Ecto neural progenitor cell (in vitro differentiated cells): ENCODE data around the gene RAP2C.

Experiments used
- DNase-seq: peaks from one replicate; pipeline ENCODE4 v3.0.0-alpha.2; 2018; ENCODE audit warnings: low spot score

The RAP2C gene

DNA sequence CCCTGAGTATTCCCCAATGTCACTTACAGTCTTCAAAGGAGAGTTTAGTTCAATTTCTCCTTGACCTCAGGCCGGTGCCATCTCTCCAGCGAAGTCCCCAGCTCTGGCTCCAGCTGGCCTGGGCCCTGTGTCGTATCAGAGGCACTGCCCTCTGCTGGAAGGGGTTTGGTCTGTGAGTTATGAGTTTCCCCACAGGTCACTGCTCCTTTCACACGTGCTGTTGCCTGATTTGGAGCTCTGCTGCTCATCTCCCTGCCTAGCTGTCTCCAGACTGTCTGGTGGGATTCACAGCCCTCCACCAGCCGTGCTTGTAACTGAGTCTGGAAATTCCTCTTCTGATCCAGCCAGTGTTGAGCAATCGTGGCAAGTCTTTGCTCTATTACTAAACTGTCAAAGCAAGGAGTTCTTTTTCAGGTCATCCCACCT lies at the start of gene RAP2C:
Gene RAP2C, minus strand, starts transcription at position 105 of the 426 bp plus-strand sequence. CDS start 2,179 bp downstream, outside the sequence.
- DNase-seq: peak; percentile 70

DNA sequence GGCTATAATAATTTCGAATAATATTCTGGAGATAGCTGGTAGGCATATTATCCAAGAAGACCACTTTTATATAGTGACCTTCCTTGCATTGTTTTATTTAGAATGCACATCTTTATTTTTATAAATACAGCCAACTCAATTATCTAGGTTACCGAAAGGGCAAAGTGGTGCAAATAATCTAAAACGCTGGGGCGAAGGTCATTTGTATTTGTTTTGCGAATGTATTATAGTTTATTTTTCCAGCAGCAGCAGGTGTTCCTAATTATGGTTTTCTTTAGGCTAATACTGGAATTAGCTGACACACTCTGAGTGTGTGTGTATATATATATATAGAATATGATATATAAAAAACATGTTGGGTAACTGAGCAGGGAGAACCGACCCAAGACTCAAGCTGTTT lies 48.1 kb upstream of the RAP2C start:
- DNase-seq: no peak

DNA sequence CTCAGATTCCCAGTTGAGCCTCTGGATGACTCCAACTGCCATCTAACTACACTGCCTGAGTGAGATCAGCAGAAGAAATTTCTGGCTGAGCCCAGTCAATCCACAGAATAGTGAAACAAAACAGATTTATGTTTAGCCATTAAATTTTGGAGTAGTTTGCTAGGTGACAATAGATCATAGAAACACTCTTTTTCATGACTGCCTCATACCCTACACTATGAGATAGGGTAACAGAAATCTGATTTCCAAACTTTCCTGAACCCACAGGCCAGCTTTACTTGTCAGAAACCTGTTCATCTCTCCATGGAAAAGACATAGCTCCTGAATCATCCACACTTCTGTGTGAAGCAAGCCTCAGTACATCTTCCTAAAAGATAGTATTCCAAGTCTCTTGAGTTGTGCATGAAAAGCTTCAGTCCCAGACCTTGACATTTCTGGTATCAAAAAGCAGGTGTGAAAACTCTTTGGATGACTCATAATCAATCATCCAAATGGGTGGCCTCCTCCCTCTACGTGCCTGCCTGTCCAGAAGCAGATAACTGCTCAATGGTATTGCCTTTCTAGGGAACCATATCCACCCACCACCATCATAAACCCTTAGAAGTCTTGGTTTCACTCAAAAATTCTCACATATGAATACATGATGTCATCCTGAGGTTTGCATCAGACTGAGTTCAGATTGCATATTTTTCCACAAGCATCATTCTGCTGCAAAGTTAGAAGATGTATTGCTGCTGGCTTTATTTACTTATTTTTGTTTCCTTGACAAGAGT lies 47.5 kb upstream of the RAP2C start:
- DNase-seq: no peak

DNA sequence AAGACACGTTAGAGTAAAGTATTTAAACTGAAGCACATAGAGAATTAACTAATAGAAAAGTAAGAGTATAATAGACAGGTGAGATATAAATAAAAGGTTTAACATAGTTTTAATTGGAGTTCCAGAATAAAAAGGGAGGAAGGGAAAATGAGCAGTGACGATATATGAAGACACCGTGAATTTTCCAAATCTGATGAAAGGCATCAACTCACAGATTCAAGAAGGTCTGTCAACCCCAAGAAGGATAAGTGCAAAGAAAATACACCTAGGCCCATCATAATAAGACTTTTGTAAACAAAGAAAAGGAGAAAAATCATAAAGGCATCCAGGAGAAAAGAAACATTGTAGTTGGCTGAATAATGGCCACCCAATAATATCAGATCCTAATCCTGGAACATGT lies 43.9 kb upstream of the RAP2C start:
- DNase-seq: no peak

DNA sequence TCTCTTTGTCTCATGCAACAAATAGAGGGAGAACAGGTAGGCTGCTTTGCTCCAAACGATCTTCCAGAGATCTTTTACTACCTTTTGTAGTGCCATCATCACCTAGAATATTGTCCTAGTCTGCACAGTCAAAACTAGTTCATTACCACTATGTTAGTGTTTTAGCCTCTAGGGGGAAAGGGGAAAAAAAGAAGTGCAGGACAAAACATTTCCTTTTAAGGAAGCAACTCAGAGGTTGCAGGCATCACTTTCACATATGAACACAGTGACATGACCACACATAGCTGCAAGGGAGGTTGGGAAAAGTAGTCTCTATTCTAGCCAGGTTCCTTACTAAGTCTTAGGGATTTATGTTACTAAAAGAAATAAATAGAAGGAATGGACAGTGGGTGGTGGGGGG lies 39.3 kb upstream of the RAP2C start:
- DNase-seq: no peak

DNA sequence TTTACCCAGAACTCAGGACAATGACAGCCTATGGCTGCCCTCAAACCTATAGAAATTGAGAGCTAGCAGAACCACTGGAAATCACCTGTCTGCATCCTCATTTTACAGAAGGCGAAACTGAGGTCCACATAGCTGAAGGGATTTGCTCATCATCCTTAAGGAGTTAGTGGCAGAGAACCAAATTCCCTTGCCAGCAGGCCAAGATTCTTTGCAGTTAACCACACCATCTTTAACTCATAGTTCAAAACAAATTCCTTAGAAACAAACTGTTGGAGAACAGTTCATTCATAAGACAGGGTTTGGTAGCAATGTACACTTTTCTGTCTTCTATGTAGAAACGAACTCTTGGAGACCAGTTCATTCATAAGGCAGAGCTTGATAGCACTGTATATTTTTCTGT lies 37.9 kb upstream of the RAP2C start:
- DNase-seq: no peak

DNA sequence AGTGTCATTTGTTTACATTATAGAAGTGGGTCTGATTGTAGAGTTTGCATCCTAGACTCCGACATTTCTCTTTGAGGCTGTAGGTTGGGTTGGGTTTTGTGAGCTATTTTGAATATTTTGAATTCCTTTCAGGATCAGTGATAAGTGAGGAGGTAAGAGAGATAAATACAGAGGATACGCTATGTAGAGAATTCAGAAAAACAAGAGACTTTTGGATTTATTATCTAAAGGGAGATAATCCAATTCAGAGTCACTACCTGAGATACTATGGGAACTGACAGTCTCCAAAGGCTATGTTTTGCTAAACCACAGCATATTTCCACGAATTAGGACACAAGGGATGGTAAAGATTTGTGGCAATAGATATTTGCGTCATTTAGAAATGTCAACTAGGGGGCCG lies 16.9 kb upstream of the RAP2C start:
- DNase-seq: no peak

DNA sequence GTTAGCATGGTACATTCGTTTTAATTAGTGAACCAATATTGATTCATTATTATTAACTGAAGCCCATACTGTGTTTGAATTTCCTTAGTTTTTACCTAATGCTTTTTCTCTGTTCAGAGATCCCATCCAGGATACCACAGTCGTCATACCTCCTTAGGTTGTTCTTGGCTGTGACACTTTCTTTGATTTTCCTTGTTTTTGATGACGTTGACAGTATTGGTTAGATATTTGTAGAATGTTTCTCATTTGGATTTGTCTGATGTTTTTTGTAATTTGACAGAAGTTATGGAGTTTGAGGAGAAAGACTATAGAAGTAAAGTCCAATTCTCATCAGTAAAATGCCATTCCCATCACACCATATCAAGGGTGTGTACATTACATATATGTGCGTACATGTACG lies 16.2 kb upstream of the RAP2C start:
- DNase-seq: no peak

DNA sequence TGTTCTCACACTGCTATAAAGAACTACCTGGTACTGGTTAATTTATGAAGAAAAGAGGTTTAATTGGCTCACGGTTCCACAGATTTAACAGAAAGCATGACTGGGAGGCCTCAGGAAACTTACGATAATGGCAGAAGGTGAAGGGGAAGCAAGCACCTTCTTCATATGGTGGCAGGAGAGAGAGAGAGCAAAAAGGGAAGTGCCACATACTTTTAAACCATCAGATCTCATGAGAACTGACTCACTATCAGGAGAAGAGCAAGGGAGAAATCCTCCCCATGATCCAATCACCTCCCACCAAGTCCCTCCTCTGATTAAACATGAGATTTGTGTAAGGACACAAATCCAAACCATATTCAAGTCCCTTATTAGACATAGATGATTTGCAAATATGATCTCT lies 12.3 kb upstream of the RAP2C start:
- no peak for DNase-seq

DNA sequence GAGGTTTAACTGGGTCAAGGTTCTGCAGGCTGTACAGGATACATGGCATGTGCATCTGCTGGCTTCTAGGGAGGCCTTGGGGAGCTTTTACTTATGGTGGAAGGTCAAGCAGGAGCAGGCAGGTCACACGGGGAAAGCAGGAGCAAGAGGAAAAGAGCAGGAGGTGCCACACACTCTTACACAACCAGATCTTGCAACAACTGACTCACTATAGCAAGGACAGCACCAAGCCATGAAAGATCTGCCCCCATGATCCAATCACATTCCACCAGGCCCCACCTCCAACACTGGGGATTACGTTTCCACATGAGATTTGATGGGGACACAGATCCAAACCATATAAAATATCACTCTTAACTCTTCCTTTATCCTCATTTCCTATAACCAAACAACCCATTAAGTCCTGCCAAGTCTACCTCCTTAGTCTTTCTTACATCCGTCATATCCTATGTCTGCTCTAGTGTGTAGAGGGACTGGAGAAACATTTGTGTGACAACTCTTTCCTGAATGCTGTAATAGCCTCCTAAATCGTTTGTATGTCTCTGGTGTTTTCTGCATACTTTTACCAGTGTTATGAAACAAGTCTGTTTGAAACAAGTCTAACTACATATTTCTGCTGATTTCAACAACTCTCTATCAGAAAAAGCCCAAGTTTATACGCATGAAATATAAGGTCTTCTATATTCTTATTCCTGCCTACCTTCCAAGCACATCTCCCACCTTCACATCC lies 8.3 kb upstream of the RAP2C start:
- DNase-seq: no peak

DNA sequence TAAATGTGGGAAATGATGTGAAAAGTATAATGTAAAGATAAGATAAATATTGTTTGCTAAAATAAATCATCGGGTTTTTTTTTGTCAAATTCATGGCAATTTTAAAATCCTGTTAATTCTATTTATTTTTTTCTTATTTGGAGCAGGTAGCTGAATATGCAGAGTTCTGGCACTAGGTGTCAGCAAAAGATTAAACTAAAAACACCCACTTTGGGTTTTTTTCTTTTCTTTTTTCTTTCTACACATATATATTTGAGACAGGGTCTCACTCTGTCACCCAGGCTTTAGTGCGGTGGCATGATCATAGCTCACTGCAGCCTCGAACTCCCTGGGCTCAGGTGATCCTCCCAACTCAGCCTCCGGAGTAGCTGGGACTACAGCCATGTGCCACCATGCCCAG lies 6.9 kb upstream of the RAP2C start:
- DNase-seq: no peak

DNA sequence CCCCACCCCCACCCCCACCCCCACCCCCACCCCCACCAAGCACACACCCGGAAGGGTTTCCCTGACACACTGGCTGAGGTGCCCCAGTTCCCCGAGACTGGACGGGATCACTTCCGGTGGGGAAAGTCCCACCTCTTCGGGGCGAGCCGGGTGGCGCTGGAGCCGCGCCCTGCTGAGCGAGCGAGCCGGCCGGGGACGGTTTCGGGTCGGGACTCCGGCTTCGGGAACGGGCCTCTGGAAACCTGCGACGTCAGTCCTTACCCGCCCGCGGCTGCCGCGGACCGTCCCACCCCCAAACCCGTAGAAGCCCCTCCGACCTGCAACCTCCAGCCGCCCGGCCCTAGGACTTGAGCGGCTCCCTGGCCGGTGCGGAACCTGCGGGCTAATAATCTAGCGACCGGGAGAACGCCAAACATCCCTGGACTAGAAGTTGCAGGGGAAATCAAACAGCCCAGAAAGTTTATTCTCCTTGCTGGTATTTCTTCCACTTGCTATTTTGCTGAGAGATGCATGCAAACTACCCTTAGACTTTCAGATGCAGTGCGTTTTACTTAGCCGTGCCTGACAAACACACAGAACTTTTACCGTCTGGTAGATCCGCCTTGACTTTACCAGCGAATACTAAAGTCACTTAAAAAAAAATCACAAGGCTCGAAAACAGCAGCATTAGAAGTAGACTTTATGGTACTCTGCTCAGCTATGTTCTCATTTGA lies 991 bp downstream of the RAP2C start:
- DNase-seq: peak; percentile 84

DNA sequence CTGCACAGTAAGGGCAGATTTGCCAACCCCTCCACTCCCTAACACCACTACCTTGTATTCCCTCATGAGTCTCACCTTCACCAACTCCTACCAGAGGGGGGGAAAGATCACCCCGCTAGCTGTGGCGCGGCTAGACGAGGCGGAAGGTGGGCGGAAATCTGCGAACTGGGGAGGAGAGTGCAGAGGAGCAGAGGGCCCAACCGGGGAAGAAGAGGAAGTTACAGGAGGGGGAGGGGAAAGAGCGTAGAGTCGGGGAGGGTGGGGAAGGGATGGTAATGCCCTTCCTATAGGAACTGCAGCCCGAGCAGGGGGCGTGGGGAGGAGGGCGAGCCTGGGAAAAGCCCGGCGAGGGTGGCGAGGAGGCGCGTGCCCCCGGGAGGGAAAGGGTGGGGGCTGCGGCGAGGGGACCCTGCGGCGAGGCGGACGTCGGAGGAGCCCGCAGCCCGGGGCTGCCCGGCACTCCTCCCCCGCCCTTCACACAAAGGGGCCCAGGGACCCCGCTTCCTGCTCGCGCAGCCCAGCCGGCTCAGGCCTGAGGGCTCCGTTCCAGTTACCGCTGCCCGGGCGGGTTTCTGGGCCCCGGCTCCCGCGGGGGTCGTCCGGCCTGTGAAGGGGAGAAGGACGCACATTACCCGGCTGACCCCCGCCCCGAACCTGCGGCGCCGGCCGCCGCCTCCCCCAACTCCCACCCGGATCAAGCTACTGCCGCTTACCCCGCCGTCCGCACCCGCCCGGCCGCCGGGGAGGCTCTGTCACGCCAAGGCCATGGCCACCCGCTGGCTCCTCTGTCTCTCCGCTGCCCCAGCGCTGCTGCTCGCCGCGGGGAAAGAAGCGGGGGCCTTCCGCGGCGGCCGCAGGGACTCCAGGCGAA lies 1.8 kb downstream of the RAP2C start:
- DNase-seq: peak; percentile 75

DNA sequence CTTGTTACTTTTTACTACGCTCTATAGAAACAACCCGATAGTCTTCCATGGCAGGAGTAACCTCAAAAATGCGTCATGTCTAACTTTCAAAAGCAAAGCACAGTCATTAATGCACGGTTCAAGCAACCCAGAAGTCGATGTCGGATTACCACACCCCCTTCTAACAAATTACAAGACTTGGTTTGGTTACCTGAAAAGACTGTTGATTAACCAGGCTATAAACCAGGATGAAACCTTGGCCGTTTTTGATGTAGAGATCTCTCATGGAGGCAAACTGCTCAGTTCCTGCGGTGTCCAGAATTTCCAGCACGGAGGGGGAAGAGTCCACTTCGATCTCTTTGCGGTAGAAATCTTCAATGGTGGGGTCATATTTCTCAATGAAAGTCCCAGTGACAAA lies 2.4 kb downstream of the RAP2C start:
- no peak for DNase-seq

DNA sequence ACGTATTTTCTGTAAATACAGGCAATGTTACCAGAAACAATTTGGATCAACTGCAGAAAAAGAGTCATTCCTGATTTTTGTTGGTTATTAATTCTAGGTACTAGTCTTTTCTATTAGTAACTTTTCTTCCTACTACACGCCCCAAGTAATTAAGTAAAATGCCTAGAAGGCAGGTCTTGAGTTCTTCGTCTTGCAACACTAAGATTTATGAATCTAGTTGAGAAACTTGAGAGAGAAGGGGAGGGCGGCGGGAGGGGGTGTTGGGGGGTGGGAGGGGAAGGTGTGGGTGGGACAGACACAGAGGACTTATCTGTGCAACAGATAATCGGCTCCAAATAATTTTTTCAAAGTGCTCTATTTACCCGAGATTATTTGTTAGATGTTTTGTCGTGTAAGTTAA lies 3.0 kb downstream of the RAP2C start:
- DNase-seq: no peak

DNA sequence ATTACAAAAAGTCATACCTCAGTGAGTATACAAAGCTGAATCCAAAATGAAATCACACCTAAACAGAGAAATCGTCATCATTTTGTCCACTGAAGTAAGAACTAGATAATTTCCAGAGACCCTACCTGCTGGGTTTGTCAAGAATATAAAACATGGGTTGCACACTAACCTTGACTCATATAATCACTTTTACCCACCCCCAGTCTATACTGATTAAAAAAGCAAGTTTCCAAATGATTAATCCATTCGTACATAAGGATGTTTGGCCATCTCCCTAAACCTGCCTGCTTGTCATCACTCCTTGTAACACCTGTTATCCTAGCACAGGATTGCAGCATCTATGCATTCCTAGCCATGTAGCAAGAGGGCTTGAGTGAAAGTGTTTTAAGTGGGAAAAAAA lies 4.7 kb downstream of the RAP2C start:
- DNase-seq: no peak

DNA sequence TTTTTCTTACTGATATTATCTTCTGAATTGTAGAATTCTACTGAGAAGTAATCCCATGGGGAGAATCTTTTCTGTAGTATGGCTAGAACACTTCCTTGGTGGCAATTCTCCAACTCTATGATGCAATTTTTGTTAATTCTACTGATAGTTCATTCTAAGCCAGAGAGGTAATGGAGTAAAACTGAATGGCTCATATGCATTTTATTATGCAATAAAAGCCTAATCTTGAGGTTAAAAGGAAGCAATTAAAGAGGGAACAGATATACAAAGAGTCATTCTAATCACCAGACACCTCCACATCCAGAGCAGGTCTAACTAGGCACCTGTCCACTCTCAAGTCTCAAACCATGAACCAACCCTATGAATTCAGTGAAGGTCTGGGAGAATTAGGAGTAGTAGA lies 9.7 kb downstream of the RAP2C start:
- no peak for DNase-seq

DNA sequence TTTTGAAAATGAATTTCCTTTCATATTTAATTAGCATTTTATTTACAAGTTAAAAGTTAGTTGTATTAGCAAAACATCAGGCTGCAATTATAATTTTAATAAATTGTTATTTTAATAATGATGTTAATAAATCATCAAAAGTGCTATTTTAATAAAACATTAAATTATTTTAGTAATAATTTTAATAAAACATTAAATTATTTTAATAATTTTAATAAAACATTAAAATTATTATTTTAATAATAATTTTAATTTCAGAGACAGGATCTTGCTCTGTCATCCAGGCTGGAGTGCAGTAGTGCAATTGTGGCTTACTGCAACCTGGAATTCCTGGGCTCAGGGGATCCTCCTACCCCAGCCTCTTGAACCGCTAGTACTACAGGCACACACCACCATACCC lies 10.8 kb downstream of the RAP2C start:
- DNase-seq: no peak

DNA sequence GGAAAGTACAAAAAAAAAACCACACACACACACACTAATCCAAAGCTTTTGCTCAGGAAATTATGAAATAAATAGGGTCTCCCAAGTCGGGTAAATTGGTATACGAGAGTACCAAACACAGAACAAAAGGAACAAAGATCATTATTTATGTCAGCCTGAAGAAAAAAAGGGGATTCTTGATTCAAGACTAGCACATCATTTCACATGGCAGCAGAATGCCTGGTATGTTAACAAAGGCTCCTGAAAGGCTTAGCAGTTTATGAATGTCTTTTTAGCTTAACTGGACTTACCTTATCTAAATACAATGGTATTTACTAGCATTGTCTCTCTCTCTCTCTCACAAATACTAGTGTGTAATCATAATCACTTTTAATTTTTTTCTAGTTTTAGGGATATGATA lies 11.3 kb downstream of the RAP2C start:
- DNase-seq: no peak

DNA sequence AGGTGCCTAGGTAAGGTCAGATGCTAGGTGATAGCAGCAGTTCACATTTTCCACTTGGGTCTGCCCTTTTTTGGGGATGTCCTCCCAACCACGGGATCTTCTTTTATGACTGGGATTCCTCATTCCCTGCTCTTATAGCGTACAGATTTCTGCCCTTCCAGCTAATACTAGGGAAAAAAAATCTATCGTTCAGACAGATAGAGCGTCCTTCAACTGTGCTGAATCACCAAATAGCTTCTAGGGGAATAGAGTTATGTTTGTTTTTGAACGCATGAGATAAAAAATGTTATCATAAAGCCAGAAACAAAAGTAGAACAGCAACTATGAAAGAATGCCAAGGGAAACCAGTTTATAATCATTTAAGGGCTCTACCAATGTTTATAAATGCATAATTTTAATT lies 13.0 kb downstream of the RAP2C start:
- no peak for DNase-seq

DNA sequence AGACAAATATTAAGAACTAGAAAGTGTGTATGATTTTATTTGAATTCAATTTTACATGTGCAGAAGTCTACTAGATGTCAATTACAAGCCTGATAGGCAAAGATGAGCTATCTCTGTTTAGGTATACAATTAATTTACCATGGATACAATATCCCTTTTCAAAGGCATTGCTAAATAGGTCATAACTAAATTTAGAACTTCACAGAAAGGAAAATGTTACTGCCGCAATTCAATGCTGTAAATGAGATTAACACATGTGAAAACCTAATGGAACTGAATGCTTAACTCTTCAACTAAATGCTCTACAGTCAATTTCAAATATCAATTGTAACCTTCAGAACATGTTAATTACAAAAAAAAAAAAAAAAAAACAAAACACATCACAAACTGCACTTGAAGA lies 14.6 kb downstream of the RAP2C start:
- no peak for DNase-seq

DNA sequence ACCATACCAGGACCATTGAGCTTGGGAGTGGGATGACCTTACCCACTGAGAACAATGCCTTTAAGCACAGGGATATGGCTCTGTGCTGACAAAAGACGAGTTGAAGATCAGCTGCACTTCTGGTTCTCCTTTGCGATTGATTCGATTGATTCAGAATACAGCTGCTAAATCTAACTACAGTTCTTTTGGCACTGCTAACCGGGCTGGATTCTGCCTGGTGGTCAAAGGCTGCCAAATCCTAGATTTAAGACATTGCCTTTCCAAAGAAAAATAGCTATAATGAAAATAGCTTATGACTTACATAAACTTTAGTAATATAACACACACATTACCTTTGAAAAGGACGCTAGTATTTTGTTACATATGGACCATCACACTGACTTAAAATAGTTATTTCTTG lies 18.3 kb downstream of the RAP2C start:
- no peak for DNase-seq
